ES-I3 (cell line): ENCODE measurements around the gene TET2.

Source experiments
- H3K36me3 ChIP-seq: 2 replicates; pipeline ENCODE4 v1.6.1; 2013; ENCODE audit warnings: mild to moderate bottlenecking, low read length, control low read depth, moderate library complexity; ENCODE audit not compliant: insufficient read depth
- H3K4me1 ChIP-seq: 2 replicates; pipeline ENCODE4 v1.6.1; 2013; ENCODE audit warnings: mild to moderate bottlenecking, control low read depth, low read length; ENCODE audit not compliant: insufficient read depth
- H3K9ac ChIP-seq: 2 replicates; pipeline ENCODE4 v1.6.1; 2013; ENCODE audit warnings: low read depth, mild to moderate bottlenecking, low read length, moderate library complexity
- H3K9me3 ChIP-seq: 2 replicates; pipeline ENCODE4 v1.6.1; 2013; ENCODE audit warnings: mild to moderate bottlenecking, low read length, moderate library complexity; ENCODE audit not compliant: control insufficient read depth, insufficient read depth

TET2 gene

GRCh38 chr4:105184316-105184980 is 37.8 kb downstream of the TET2 start:
- Histone ChIP-seq H3K9ac (no peak overlapping the region), H3K36me3 (no peaks in the 10 kb centered on the region), H3K9me3 (no peaks in the 10 kb centered on the region), H3K4me1 (no peaks in the 10 kb centered on the region)

DNA sequence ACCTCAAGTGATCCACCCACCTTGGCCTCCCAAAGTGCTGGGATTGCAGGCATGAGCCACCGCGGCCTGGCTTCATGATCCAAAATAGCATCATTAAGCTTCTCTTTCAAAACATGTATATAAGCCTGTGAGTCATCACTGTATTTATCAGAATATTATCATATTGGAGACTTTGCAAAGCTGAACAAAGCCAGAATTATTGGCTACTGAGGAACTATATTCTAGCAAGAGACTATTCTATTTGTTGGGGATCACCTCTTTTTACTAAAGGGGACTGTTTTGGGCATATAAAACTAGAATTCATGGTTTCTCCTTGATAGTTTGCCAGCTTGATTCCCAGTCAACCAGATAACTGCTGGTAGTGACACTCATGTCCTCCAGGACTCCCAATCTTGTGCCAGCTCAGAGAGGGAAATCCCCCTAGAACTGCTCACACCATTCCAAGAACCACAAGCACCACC is 40.1 kb downstream of the TET2 start:
- H3K36me3 ChIP-seq = no peaks in the 10 kb centered on the region
- no peaks in the 10 kb centered on the region for H3K9me3 ChIP-seq
- H3K4me1 ChIP-seq = no peaks in the 10 kb centered on the region
- no peak overlapping the region for H3K9ac ChIP-seq

GRCh38 chr4:105189855-105190650 is 43.4 kb downstream of the TET2 start:
- Histone ChIP-seq H3K4me1 (no peaks in the 10 kb centered on the region), H3K9ac (no peak overlapping the region), H3K9me3 (no peaks in the 10 kb centered on the region), H3K36me3 (no peaks in the 10 kb centered on the region)

DNA sequence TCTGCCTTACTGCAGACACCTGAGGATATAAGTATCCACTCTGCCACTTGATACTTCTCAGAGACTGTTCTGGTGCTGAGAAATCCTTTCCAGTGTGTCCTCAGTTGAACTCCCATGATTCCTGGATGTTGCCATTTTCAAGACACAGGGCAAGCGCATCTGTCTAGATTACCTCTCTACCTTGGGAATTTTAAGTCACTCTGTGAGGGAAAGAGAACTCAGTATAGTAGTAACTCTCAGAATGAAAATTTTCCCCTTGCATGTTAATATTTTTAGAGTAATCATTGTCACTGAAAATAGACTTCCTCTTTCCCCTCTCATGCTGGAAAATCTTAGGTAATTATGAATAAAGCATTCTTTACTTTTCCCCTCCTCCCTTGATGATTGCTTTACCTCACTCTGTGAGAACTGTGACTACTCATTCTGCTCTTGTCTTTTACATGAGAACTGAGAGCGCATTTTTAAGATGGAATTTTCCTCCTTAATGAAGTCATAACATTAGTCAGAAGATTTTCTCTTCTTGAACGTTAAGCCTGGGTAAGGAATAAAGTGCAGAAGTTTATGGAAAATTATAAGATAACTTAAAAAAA is 45.0 kb downstream of the TET2 start:
- H3K4me1 ChIP-seq = no peaks in the 10 kb centered on the region
- H3K9me3 ChIP-seq = no peaks in the 10 kb centered on the region
- no peaks in the 10 kb centered on the region for H3K36me3 ChIP-seq
- no peak overlapping the region for H3K9ac ChIP-seq

DNA sequence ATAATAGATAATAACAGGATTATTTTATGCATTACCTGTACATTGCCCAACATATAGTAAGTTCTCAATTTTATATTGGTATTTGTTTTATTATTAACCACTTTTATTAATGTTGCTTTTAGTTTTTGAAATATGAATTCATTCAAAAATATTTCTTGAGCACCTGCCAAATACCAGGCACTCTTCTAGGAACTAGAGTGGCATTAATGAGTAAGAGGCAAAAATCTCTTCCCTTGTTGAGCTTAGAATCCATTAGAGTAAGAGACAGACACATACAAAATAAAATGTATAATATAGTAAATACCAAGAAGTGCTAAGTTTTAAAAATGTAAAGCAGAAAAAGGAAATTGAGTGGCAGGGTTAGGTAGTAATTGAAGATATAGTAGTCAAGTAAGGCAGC is 45.8 kb downstream of the TET2 start:
- H3K9me3 ChIP-seq = no peaks in the 10 kb centered on the region
- no peaks in the 10 kb centered on the region for H3K4me1 ChIP-seq
- no peaks in the 10 kb centered on the region for H3K36me3 ChIP-seq
- H3K9ac ChIP-seq = no peak overlapping the region

DNA sequence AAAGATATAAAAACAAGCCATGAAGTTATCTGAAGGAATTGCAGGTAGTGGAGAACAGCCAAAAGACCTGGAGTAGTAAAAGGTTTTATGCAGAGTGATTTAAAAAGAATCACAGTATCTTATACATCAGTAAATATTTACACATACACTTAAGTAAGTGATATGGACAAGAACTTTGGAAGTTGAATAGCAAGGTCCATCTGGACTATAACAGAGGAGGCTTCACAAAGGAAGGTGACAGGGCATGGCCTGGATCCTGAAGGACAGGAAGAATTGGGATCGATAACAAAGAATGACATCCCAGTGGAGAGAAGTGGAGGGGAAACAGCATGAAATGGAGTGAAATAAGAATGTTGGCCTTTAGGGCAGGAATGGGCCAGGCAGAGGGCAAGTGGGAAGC is 46.2 kb downstream of the TET2 start:
- Histone ChIP-seq H3K9me3 (no peaks in the 10 kb centered on the region), H3K9ac (no peak overlapping the region), H3K36me3 (no peaks in the 10 kb centered on the region), H3K4me1 (no peaks in the 10 kb centered on the region)

- Histone ChIP-seq H3K4me1 (no peaks in the 10 kb centered on the region), H3K9me3 (no peaks in the 10 kb centered on the region), H3K9ac (no peak overlapping the region), H3K36me3 (no peaks in the 10 kb centered on the region)
These were observed 46.9 kb downstream of the TET2 start for GRCh38 chr4:105193536-105193935.

GRCh38 chr4:105194328-105195231 is 47.9 kb downstream of the TET2 start:
- H3K4me1 ChIP-seq = no peaks in the 10 kb centered on the region
- H3K36me3 ChIP-seq = no peaks in the 10 kb centered on the region
- no peak overlapping the region for H3K9ac ChIP-seq
- no peaks in the 10 kb centered on the region for H3K9me3 ChIP-seq

- Histone ChIP-seq H3K4me1 (no peaks in the 10 kb centered on the region), H3K9ac (no peak overlapping the region), H3K36me3 (no peaks in the 10 kb centered on the region), H3K9me3 (no peaks in the 10 kb centered on the region)
These were observed 50.0 kb downstream of the TET2 start for GRCh38 chr4:105196523-105197145.

GRCh38 chr4:105197777-105198176 is 51.1 kb downstream of the TET2 start:
- H3K9me3 ChIP-seq = no peaks in the 10 kb centered on the region
- no peaks in the 10 kb centered on the region for H3K4me1 ChIP-seq
- no peaks in the 10 kb centered on the region for H3K36me3 ChIP-seq
- H3K9ac ChIP-seq = no peak overlapping the region

DNA sequence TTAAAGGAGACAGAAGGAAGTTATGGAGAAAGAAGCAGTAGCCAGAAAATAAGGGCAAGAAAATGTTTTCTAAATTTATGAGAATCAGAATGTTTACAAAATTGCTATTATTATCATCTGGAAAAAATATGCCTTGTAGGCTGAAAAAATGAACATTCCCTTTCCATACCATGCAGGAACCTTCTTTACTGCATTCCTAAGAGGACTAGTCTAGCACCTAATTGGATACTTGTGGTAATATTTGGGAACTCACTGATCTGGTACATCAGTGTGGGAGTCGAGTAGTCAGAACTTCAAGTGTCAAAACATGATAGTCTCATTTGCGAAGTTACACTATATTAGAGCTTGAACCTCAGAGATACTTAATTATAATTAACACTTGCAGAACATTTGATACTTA is 51.9 kb downstream of the TET2 start:
- H3K4me1 ChIP-seq = no peaks in the 10 kb centered on the region
- no peaks in the 10 kb centered on the region for H3K9me3 ChIP-seq
- H3K9ac ChIP-seq = no peak overlapping the region
- H3K36me3 ChIP-seq = no peaks in the 10 kb centered on the region

DNA sequence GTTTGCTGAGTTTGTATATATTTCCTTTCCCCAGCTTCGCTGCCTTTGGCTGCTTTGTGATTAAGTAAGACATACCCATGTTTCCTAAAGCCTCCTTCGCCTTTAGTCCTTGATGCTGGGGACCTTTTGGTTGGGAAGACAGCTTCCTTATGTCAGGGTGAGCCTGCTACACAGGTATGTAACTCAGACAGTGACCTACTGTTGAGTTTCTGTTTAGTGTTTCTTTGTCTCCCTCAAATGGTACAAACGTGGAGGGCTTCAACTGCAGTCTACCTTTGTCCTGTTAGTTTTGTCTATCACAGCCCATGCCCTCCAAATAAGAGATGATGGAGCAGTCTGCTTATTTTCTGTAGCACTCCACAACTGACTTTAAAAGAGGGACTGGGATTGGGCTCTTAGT is 59.5 kb downstream of the TET2 start:
- Histone ChIP-seq H3K4me1 (no peaks in the 10 kb centered on the region; the same call in 1 of the 2 replicates), H3K9me3 (no peaks in the 10 kb centered on the region), H3K9ac (no peak overlapping the region), H3K36me3 (no peaks in the 10 kb centered on the region)

DNA sequence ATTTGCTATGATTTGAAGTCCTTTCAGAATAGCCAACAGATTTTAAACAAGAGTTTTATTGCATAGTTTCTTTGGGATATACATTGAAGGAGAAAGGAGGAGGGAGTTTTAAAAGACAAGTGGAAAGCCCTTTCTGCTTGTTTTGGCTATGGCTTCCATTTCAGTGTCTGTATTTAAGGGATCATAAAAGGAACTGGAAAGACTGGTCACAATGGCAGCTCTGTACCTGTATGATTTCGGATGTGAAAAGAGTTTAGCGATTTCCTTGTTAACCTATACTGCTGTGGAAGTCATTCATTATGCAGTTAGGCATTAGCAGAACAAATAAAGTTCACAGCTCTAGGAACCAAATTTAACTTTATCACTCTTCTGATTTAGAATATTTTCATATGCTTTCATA is 60.7 kb downstream of the TET2 start:
- Histone ChIP-seq H3K9me3 (no peaks in the 10 kb centered on the region), H3K9ac (no peak overlapping the region), H3K36me3 (no peaks in the 10 kb centered on the region), H3K4me1 (no peaks in the 10 kb centered on the region; the same call in 1 of the 2 replicates)

DNA sequence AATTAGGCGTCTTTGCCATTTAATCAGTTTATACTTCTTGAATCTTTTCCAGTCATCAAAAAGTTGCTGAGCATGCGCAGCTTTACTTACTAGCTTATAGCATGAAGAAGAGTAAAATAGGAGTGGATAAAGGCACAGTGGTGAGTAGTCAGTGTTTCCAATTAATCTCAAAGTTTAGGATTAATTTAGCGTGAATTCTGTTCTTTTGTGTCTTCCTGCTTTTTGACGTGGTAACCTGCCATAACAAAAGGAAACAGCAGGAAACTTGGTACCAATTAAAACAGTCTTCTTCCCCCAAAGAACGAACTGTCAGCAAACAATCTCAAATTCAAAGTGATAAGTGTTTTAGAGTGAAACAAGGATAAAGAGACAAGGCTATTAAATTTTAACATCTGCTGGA is 61.9 kb downstream of the TET2 start:
- Histone ChIP-seq H3K9me3 (no peaks in the 10 kb centered on the region), H3K9ac (no peak overlapping the region), H3K36me3 (no peaks in the 10 kb centered on the region), H3K4me1 (no peaks in the 10 kb centered on the region; the same call in 1 of the 2 replicates)
